ENCODE measurements around the gene ZNF423.

ZNF423 gene

DNA sequence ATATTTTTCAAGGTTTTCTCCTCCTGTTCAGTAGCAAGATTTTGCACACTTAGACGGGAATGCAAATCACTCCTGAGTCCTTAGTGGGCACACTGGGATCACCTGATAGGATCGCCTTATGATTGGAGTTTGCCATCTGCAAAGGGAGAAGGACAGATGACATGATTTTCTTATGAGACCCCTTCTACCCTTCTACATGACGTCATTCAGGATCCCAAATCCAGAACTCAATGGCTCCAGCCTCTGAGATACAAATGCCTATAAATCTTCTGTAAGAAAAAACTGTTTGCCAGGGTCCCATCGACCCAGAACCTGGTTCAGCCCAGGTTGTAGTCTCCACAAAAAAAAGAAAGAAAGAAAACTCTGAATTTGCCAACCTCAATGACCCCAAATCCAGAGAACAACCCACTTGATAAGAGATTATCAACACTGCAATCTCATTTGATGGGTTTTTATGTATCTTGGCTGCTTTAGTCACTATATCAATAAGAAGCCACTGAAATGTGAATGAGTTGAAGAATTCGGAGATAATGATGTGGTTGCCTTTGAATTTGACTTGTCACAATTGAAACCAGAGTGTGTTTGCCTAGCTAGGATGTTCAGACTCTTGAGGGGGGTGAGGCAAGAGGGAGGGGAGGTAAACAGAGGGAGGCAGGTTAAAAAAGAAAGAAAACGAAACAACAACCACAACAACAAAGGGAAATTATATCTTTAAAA lies 6.7 kb downstream of the ZNF423 start:
- Histone ChIP-seq H3K9me3 (ENCODE audit: control insufficient read depth in 2 of 2, low read length in 2 of 2) (no peaks in the 10 kb centered on the region), H3K27me3 (ENCODE audit: control insufficient read depth in 2 of 2, insufficient read depth in 2 of 2, low read length in 2 of 2) (peaks cover 3 to 5% of the 10 kb centered on the region in 2 donors), H3K9ac (ENCODE audit: low read depth in 1 of 2, low read length in 2 of 2) (no peak overlapping the region), H3K4me3 (ENCODE audit: low read length in 2 of 2) (no peak overlapping the region), H3K27ac (ENCODE audit: low read depth in 2 of 2, low read length in 2 of 2) (no peak overlapping the region), H3K36me3 (ENCODE audit: control insufficient read depth in 2 of 2, insufficient read depth in 2 of 2, low read length in 2 of 2) (no peaks in the 10 kb centered on the region), H3K4me1 (ENCODE audit: control insufficient read depth in 2 of 2, insufficient read depth in 2 of 2, low read length in 2 of 2) (peaks cover 20 to 23% of the 10 kb centered on the region in 2 donors)

DNA sequence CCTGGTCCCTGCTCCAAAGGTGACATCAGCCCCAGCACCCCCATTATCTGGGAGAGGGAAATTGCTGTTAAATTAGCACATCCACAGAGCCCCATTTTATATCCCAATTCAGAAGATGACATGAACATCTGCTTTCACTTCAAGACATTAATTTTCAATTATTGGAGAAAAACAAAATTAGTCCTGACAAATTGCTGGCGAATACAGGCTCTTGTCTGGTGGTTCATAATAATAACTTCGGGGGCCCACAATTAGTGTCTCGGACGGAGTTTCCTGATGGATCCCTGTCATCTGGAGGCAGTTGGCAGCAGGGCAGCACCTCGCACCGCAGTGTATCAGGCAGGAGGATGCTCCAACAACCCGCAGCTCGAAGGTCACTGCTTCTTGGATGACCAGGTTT lies 7.4 kb downstream of the ZNF423 start:
- Histone ChIP-seq H3K9ac (ENCODE audit: low read depth in 1 of 2, low read length in 2 of 2) (no peak overlapping the region), H3K4me1 (ENCODE audit: control insufficient read depth in 2 of 2, insufficient read depth in 2 of 2, low read length in 2 of 2) (peaks cover 14 to 17% of the 10 kb centered on the region in 2 donors), H3K36me3 (ENCODE audit: control insufficient read depth in 2 of 2, insufficient read depth in 2 of 2, low read length in 2 of 2) (no peaks in the 10 kb centered on the region), H3K27me3 (ENCODE audit: control insufficient read depth in 2 of 2, insufficient read depth in 2 of 2, low read length in 2 of 2) (peaks cover 3 to 5% of the 10 kb centered on the region in 2 donors), H3K9me3 (ENCODE audit: control insufficient read depth in 2 of 2, low read length in 2 of 2) (no peaks in the 10 kb centered on the region), H3K4me3 (ENCODE audit: low read length in 2 of 2) (no peak overlapping the region), H3K27ac (ENCODE audit: low read depth in 2 of 2, low read length in 2 of 2) (no peak overlapping the region)

DNA sequence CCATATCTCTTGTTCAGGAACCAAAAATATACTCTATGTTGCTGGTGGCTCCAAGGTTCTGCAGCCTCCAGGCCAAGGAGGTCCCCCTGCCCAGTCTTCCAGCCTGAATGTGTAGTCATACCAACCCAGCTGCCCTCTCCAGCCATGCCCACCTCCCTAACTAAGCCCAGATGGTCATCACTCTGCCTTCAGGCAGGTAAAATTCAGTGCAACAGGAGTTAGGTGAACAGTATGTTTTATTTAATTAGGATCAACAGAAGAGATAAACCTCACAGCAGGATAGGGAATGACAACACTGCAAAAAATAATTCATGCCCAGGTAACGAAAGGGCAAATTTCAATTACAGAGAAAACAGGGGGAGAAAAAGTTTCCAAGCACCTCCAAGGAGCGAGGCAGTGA lies 9.1 kb downstream of the ZNF423 start:
- Histone ChIP-seq H3K27ac (ENCODE audit: low read depth in 2 of 2, low read length in 2 of 2) (no peak overlapping the region), H3K9me3 (ENCODE audit: control insufficient read depth in 2 of 2, low read length in 2 of 2) (no peaks in the 10 kb centered on the region), H3K27me3 (ENCODE audit: control insufficient read depth in 2 of 2, insufficient read depth in 2 of 2, low read length in 2 of 2) (peaks cover 3 to 4% of the 10 kb centered on the region in 2 donors), H3K36me3 (ENCODE audit: control insufficient read depth in 2 of 2, insufficient read depth in 2 of 2, low read length in 2 of 2) (no peaks in the 10 kb centered on the region), H3K4me1 (ENCODE audit: control insufficient read depth in 2 of 2, insufficient read depth in 2 of 2, low read length in 2 of 2) (peaks cover 4 to 6% of the 10 kb centered on the region in 2 donors), H3K4me3 (ENCODE audit: low read length in 2 of 2) (no peak overlapping the region), H3K9ac (ENCODE audit: low read depth in 1 of 2, low read length in 2 of 2) (no peak overlapping the region)

DNA sequence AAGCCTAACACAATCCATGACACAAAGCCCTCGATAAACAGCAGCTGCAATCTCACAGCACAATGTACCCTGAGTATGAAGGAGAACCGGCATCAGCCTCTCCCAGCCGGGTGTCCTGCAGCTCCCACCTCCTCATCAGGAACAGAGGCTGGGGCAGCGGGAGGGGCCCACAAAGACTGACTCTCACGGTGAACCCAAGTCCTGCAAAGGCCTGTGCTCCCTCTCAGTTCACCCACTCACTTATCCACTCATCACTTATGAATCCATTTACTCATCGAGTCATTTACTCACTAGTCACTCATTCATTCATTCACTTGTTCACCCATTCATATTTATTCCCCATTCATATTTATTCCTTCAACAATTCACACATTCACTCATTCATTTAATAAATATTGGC lies 11.6 kb downstream of the ZNF423 start:
- H3K9me3 ChIP-seq (ENCODE audit: control insufficient read depth in 2 of 2, low read length in 2 of 2) = no peaks in the 10 kb centered on the region
- H3K9ac ChIP-seq (ENCODE audit: low read depth in 1 of 2, low read length in 2 of 2) = no peak overlapping the region
- H3K27ac ChIP-seq (ENCODE audit: low read depth in 2 of 2, low read length in 2 of 2) = no peak overlapping the region
- H3K27me3 ChIP-seq (ENCODE audit: control insufficient read depth in 2 of 2, insufficient read depth in 2 of 2, low read length in 2 of 2) = peaks cover 0 to 3% of the 10 kb centered on the region in 2 donors
- no peak overlapping the region for H3K4me3 ChIP-seq (ENCODE audit: low read length in 2 of 2)
- H3K36me3 ChIP-seq (ENCODE audit: control insufficient read depth in 2 of 2, insufficient read depth in 2 of 2, low read length in 2 of 2) = no peaks in the 10 kb centered on the region
- H3K4me1 ChIP-seq (ENCODE audit: control insufficient read depth in 2 of 2, insufficient read depth in 2 of 2, low read length in 2 of 2) = no peaks in the 10 kb centered on the region

DNA sequence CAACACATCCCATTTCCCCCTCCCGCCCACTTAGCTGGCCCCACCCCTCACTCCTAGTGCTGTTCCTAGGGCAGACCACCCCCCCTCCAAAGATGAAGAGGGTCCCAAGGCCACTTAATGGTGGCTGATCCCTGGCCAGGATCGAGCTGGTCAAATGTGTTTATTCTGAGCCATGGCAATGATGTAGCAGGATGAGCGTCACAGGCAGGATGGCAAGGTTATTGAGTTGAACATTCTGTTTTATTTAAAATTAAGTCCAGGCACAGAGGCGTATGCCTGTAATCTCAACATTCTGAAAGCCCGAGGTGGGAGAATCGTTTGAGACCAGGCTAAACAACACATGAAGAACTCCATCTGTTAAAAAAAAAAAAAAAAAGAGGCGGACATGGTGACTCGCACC lies 12.2 kb downstream of the ZNF423 start:
- Histone ChIP-seq H3K27ac (ENCODE audit: low read depth in 2 of 2, low read length in 2 of 2) (no peak overlapping the region), H3K9ac (ENCODE audit: low read depth in 1 of 2, low read length in 2 of 2) (no peak overlapping the region), H3K27me3 (ENCODE audit: control insufficient read depth in 2 of 2, insufficient read depth in 2 of 2, low read length in 2 of 2) (peaks cover 3% of the 10 kb centered on the region in 2 donors), H3K4me1 (ENCODE audit: control insufficient read depth in 2 of 2, insufficient read depth in 2 of 2, low read length in 2 of 2) (peaks cover 0 to 2% of the 10 kb centered on the region in 2 donors), H3K36me3 (ENCODE audit: control insufficient read depth in 2 of 2, insufficient read depth in 2 of 2, low read length in 2 of 2) (no peaks in the 10 kb centered on the region), H3K9me3 (ENCODE audit: control insufficient read depth in 2 of 2, low read length in 2 of 2) (no peaks in the 10 kb centered on the region), H3K4me3 (ENCODE audit: low read length in 2 of 2) (no peak overlapping the region)

DNA sequence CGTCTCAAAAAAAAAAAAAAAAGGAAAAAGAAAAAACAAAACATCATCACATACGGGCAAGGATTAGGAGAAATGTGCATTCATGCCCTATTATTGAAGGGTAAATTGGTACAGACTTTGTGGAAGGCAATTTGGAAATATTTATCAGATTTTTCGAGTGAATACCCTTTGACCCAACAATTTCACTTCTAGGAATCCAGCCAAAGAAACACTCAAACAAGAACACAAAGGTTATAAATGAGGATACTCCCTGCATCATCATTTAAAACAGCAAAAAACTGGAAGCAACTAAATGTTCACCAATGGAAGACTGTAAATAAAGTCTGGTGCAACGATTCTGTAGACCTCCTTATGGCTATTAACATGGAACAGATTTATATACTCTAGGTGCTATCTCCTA lies 12.9 kb downstream of the ZNF423 start:
- Histone ChIP-seq H3K9ac (ENCODE audit: low read depth in 1 of 2, low read length in 2 of 2) (no peak overlapping the region), H3K4me3 (ENCODE audit: low read length in 2 of 2) (no peak overlapping the region), H3K27me3 (ENCODE audit: control insufficient read depth in 2 of 2, insufficient read depth in 2 of 2, low read length in 2 of 2) (peaks cover 6 to 7% of the 10 kb centered on the region in 2 donors), H3K9me3 (ENCODE audit: control insufficient read depth in 2 of 2, low read length in 2 of 2) (no peaks in the 10 kb centered on the region), H3K36me3 (ENCODE audit: control insufficient read depth in 2 of 2, insufficient read depth in 2 of 2, low read length in 2 of 2) (no peaks in the 10 kb centered on the region), H3K27ac (ENCODE audit: low read depth in 2 of 2, low read length in 2 of 2) (no peak overlapping the region), H3K4me1 (ENCODE audit: control insufficient read depth in 2 of 2, insufficient read depth in 2 of 2, low read length in 2 of 2) (peaks cover 3 to 6% of the 10 kb centered on the region in 2 donors)

DNA sequence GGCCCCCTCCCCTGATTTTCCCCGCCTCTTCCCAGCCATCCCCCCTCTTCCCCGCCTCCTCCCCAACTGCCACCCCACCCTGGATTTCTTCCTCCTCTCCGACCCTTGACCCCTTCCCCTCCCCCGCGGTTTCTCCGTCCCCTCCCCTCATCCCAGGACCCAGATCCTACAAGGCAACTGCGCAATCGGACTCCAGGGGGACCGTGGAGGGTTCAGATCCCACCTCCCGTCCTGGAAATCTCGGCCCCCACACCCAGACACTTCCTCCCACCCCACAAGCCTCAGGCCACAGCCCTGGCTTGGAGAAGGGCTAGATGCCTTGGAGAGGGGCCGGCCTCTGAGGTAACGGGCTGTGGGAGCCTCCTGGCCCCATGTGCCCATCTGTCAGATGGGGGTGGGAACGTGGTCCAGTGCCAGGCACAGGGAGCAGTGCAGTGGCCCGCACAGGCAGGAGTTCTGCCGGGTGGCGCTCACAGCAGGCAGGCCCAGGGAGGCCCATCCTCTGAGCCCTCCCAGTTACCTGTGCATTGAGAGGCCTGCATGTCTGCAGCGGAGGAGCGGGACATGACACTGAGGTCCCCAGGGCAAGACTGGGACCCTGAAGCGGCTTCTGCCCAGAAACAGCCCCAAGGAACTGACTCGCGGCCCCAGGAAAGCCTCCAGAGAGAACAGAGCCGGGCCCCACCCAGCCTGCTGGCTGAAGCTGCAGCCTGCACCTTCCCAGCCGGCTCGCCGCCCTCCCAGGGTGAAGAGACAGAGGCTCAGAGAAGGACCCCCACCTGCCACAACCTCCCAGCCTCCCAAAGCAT lies 16.7 kb downstream of the ZNF423 start:
- peak overlapping the region in 1 of 2 donors; percentile 37 for H3K9ac ChIP-seq (ENCODE audit: low read depth in 1 of 2, low read length in 2 of 2)
- H3K27ac ChIP-seq (ENCODE audit: low read depth in 2 of 2, low read length in 2 of 2) = peak overlapping the region; percentile 12 to 38
- H3K27me3 ChIP-seq (ENCODE audit: control insufficient read depth in 2 of 2, insufficient read depth in 2 of 2, low read length in 2 of 2) = peaks cover 7 to 10% of the 10 kb centered on the region in 2 donors
- H3K4me1 ChIP-seq (ENCODE audit: control insufficient read depth in 2 of 2, insufficient read depth in 2 of 2, low read length in 2 of 2) = peaks cover 8 to 18% of the 10 kb centered on the region in 2 donors
- no peaks in the 10 kb centered on the region for H3K9me3 ChIP-seq (ENCODE audit: control insufficient read depth in 2 of 2, low read length in 2 of 2)
- H3K4me3 ChIP-seq (ENCODE audit: low read length in 2 of 2) = no peak overlapping the region
- H3K36me3 ChIP-seq (ENCODE audit: control insufficient read depth in 2 of 2, insufficient read depth in 2 of 2, low read length in 2 of 2) = no peaks in the 10 kb centered on the region

DNA sequence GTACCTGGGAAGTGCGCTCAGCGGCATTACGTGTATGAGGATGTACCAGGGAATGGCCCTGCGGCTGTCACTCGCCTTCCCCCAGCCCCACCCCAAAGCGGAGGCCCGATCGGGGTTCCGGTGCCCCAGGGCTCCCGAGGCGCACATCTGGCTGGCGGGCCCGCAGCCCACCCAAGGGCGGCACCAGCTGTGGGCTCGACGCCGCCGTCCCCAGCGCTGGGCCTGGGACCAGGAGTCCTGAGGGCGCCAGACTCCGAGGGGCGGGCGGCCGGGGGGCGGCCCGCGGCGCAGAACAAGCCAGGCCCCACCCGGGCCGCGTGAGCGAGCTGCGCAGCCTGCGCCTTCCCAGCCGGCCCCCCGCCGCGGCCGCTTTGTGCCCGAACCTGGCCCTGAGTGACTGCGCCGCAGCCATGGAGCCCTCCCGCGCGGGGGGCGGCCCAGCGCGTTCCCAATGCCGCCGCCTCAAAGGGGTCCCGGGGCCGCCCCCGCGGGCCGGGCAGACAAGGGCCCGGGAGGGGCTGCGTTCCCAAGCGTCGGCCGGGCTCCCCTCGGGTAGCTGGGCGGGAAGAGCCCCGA lies 17.4 kb downstream of the ZNF423 start:
- Histone ChIP-seq H3K27me3 (ENCODE audit: control insufficient read depth in 2 of 2, insufficient read depth in 2 of 2, low read length in 2 of 2) (peaks cover 7 to 10% of the 10 kb centered on the region in 2 donors), H3K4me1 (ENCODE audit: control insufficient read depth in 2 of 2, insufficient read depth in 2 of 2, low read length in 2 of 2) (peaks cover 8 to 22% of the 10 kb centered on the region in 2 donors), H3K4me3 (ENCODE audit: low read length in 2 of 2) (no peak overlapping the region), H3K9ac (ENCODE audit: low read depth in 1 of 2, low read length in 2 of 2) (no peak overlapping the region), H3K36me3 (ENCODE audit: control insufficient read depth in 2 of 2, insufficient read depth in 2 of 2, low read length in 2 of 2) (no peaks in the 10 kb centered on the region), H3K27ac (ENCODE audit: low read depth in 2 of 2, low read length in 2 of 2) (peak overlapping the region; percentile 12 to 38), H3K9me3 (ENCODE audit: control insufficient read depth in 2 of 2, low read length in 2 of 2) (no peaks in the 10 kb centered on the region)

DNA sequence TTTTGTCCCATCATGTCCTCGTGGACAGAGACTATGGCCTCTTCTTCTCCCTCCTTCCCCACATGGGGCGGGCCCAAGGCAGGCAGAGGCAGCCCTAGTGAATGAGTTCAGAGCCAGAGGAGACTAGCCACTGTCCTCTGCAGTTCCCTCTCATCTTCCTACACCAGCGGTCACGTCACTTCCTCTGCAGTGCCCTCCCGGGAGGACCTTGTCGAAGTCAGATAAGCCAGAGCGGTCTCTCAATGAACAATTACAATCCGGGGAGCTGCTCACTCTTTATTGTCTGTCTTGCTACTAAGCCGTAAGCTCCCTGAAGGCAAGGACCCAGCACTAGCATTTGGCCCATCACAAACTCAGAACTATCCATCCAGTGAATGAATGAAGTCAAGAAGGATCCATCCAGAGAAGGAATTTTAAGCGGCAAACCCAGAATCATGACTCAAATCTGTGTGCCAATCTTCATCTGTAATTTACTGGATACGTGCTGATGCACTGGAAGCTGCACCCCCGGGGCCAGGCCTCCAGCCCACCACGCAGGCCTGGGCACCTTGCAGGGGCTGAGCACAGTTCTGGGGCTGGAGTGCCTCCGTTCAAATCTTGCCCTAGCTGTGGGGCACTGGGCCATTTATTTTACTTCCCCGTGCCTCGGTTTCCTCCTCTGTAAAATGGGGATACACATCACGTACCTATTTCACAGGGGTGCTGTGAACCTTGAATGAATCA lies 18.1 kb downstream of the ZNF423 start:
- peaks cover 7 to 10% of the 10 kb centered on the region in 2 donors for H3K27me3 ChIP-seq (ENCODE audit: control insufficient read depth in 2 of 2, insufficient read depth in 2 of 2, low read length in 2 of 2)
- no peaks in the 10 kb centered on the region for H3K36me3 ChIP-seq (ENCODE audit: control insufficient read depth in 2 of 2, insufficient read depth in 2 of 2, low read length in 2 of 2)
- H3K27ac ChIP-seq (ENCODE audit: low read depth in 2 of 2, low read length in 2 of 2) = peak overlapping the region; percentile 1 to 38
- no peak overlapping the region for H3K9ac ChIP-seq (ENCODE audit: low read depth in 1 of 2, low read length in 2 of 2)
- no peak overlapping the region for H3K4me3 ChIP-seq (ENCODE audit: low read length in 2 of 2)
- no peaks in the 10 kb centered on the region for H3K9me3 ChIP-seq (ENCODE audit: control insufficient read depth in 2 of 2, low read length in 2 of 2)
- H3K4me1 ChIP-seq (ENCODE audit: control insufficient read depth in 2 of 2, insufficient read depth in 2 of 2, low read length in 2 of 2) = peaks cover 8 to 22% of the 10 kb centered on the region in 2 donors
